GM19328 (cell line): ENCODE measurements around the gene CPVL.

Experiments
- ATAC-seq: cut with Tn5 transposase; IDR thresholded peaks from one replicate; pipeline ENCODE4 v1.9.1; 2021; ENCODE audit warnings: mild to moderate bottlenecking, moderate library complexity; ENCODE audit not compliant: unreplicated experiment

CPVL gene

DNA sequence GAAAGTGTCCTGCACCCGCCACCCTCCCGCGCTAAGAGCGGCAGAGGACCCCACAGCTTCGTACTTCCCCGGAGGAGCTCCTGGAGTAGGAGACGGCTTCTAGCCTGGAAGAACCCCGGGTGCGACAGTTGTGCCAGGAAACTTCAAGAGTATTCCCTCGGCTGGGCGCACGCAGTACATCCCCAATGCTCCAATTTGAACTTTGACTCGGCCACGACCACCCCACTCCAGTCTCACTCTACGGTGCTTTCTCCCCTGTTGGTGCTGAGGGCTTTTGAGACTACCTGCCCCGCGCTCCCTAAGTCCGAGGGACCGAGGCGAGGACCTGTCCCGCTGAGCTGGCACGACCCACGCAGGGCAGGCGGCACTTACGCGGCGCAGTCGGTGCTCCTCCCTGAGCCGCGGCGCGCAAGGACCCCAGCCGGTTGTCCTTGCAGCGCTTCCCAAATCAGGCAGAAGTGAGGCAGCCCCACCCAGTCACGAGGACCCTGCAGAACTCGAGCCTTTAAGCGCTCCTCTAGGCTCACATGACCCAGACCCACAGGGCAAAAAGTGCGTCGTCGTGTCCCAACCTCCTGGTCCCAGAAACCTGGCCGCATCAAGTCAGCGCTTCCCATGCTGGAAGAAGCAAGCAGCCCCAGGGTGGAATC, at the start of gene CPVL:
CPVL (minus strand) TSS at position 481 of the 650 bp plus-strand sequence. CDS start 25,476 bp downstream, outside the sequence.
- ATAC-seq: no peak

DNA sequence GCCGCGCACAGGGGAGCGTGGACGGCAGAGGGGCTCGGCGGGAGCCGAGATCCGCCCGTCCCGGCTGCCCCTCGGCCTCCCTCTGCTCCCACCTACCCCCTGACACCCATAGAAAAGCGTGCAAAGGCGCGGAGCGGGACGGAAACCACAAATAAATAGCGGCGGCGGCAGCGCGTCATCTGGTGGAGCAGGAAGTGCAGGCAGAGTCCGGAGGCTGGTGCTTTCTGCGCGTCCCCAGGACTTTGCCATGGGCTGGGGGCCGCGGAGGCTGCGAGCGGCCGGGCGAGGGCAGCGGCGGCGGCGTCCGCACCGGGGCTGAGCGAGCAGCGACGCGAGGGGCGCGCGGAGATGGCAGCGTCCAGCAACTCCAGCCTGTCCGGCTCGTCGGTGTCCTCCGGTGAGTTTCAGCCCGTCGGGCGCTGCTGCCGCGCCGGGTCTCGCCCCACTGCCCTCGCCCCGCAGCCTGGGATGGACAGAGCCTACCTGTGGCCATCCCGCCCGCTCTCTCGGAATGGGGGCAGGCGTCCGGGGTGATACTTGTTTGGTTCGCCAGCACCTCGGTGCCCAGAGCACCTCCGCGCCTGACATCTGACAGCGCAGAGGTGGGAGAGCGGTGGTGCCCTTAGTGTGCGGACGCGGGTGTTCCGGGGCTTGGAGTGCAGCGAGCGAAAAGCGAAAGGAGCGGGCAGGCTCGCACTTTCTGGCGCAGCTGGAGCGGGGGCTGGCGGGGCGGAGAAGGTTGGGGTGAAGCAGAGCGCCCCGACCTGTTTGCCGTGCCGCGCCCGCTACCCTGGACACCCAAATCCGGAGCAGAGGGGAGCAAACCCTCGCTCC, 48.5 kb upstream of the CPVL start, which contains the start of gene CHN2:
CHN2 (plus strand) TSS at position 182 of the 834 bp plus-strand sequence.
- ATAC-seq: no peak

DNA sequence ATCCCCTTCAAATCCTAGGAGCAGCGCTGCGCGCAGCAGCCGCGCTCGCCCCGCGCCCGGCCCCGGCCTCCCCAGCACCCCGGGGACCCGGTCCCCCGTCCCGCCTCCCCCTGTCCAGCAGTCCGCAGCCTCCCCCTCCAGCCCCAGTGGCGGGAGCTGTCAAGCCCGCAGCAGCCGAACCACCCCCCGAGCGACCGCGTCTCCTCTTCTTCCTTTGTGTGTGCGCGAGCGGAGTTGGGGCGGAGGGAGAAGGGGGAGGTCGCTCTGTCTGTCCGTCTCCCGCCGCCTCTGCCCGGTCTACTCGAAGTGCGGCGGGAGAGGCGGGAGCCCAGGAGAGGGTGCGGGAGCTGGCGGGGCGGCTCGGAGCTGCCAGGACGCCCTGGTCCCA, 47.9 kb upstream of the CPVL start:
- no peak for ATAC-seq

- ATAC-seq: no peak
Observed at GRCh38 chr7:29193316-29194205, 47.2 kb upstream of the CPVL start.

DNA sequence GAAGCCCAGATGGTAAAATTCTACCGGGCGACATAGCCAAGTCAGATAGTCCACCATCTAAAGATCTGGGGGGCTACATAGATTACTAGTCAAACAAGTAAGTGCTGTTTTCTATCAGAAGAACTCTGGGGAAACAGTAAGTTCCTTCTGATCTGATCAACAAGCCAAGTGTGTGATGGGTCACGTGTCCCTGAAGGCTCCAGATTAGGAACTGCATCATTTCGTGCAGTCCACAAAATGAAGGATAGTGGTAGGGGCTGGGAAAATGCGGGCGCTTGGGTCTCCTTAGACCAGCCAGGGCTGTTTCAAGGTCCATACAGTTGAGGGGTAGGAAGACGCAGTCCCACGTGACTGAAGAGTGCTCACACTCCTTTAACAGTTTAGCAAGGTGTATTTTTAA, 46.5 kb upstream of the CPVL start:
- ATAC-seq: no peak

DNA sequence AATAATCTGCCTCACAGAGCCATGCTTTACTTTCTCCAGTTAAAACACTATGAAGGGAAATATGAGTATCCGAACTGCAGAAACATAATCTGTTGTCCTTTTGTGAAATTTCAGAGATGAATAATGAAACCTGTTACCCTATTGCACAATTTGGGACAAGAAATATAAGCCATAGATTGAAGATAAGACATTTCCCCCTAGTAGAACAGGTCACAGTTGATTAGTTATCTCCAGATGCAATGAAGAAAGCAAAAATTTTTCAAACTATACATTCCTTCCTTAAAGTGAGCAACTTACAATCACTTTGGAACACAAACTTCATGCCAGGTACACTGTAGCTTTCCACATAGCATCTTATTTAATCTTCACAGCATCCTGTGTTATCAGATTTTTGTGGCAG, 46.0 kb upstream of the CPVL start:
- ATAC-seq: no peak

GRCh38 chr7:29190349-29191045, 44.2 kb upstream of the CPVL start:
- ATAC-seq: no peak

- ATAC-seq: no peak
Observed at GRCh38 chr7:29189743-29190201, 43.4 kb upstream of the CPVL start.

- ATAC-seq: no peak
Observed at GRCh38 chr7:29185613-29186012, 39.3 kb upstream of the CPVL start.

DNA sequence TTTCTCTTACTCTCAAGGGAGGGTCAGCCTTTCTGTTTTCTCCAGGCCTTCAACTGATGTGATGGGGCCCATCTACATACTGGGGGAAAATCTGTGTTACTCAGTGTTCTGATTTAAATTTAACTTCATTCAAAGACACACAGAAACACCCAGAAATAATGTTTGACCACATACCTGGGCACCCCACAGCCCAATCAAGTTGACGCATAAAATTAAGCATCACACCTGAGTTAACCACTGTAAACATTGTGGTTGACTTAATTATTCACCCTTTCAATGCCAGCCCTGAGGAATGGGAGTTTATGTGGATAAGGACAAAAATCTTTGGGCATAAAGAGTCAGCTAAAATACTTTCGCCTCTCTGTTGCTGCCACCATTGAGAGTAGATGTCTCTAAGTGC, 38.3 kb upstream of the CPVL start:
- ATAC-seq: no peak

- no peak for ATAC-seq
Observed at GRCh38 chr7:29179115-29179514, 32.8 kb upstream of the CPVL start.

DNA sequence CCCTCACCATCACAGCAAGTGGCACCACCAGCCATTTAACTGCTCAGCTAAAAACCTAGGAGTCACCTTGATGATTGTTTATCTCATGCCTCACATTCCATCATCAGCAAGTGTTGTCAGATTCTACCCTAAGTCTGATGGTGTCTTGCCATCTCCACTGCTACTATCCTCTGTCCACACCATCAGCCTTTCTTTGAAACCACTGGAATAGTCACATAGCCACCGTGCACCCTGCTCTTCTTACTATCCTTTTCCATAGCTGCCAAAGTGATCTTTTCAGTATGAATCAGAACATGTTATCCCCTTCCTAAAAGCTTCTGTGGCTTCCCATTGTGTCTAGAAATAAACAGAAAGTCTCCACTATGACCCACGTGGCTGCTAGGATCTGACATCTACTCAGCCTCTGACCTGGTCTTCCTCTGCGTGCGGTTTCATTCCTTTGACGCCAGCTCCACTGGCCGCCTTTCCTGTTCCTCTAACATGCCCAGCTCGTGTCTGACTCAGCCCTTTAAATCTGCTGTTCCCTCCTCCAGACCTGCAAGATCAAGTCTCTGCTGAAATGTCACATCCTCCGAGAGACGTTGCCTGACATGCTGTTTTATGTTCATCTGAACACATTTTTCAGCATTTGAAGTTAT, 31.7 kb upstream of the CPVL start:
- ATAC-seq: no peak

DNA sequence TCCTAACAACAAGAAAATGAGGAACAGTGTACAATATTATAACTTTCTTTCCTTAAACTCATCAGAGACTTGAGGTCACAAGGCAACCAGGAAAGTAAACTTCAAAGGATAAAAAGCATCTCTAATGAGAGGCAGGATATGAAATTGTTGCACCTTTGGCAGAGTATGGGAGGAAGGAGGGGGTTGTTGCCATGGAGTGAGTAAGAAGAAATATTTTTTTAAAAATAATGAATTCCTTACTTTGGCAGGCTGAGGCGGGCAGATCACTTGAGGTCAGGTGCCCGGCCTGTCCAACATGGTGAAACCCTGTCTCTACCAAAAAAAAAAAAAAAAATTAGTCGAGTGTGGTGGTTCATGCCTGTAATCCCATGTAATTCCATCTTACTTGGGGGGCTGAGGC, 27.1 kb upstream of the CPVL start:
- ATAC-seq: no peak

- no peak for ATAC-seq
Observed at GRCh38 chr7:29170781-29171180, 24.4 kb upstream of the CPVL start.

DNA sequence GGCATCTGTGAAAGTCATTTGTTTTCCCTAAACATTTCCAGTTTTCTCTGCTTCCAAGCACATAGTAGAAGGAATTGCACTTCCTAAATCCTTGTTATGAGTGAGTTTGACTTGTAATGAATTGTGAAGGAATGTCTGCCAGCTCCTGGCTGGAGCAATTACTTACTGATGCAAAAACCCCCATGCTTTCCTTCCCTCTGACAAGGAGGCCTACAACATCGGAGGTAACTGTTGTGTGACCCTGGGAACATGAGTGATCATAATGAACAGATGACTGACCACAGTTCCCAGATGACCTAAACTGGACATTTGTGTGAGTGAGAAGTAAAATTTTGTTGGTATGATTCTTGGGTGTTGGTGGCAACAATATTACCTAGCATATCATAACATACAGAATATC, 21.4 kb upstream of the CPVL start:
- no peak for ATAC-seq

DNA sequence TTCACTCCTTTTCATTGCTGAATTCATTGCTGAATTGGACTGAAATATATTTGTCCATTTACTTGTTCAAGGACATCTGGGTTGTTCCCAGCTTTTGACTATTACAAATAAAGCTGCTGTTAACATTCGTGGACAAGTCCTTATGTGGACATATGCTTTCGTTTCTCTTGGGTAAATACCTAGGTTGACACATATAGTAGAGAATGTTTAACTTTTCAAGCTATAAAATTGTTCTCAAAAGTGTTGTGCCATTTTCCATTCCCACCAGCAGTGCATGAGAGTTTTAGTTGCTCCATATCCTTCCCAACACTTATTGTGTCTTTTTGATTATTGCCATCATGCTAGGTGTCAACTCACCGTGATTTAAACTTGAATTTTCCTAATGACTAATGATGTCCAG, 17.5 kb upstream of the CPVL start:
- ATAC-seq: no peak

DNA sequence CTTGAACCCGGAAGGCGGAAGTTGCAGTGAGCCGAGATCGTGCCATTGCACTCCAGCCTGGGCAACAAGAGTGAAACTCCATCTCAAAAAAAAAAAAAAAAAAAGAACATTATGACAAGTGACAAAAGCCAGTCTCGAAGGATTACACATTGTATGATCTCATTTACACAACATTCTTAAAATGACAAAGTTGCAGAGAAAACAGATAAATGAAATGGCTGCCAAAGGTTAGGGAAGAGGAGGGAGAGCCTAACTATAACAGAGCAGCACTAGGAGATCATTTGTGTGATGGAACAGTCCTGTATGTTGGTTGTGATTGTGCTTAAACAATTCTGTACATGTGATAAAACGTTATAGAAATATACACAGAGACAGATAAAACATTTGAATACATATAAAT, 16.2 kb upstream of the CPVL start:
- no peak for ATAC-seq

DNA sequence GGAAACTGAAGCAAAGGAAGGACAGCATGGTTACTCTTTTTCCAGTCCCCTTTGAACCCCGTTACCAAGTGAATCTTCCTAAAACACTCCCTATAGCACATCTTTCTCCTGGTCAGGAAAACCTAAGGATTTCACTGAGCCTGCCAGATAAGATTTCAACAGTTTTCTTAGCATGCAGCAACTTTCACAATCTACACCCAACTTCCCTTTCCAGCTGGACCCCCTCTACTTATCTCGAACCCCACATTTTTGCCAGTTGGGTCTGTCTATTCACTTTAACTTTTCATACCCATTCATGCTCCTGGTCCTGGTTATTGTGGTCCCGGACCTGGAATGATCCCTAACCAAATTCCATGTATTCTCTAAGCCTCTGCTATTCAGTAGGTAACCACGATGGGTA, 14.9 kb upstream of the CPVL start:
- ATAC-seq: no peak

DNA sequence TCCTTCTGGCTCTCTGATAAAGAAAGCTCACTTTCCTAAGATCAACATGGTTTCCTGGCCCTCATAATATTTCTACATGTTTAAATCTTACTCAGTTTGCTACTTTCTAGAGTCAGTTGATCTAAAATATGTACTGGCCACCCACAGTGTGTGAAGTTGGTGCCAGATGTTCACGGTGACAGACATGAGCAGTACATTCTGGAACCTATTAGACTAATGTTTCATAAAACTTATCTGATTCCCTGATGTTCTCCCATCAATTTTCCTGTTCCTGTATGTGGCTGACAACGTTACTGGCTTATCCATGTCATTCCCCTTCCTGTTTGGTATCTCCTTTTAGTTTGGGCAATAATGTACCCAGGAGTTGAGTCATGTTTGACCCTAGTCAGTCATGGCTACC, 13.7 kb upstream of the CPVL start:
- ATAC-seq: no peak

DNA sequence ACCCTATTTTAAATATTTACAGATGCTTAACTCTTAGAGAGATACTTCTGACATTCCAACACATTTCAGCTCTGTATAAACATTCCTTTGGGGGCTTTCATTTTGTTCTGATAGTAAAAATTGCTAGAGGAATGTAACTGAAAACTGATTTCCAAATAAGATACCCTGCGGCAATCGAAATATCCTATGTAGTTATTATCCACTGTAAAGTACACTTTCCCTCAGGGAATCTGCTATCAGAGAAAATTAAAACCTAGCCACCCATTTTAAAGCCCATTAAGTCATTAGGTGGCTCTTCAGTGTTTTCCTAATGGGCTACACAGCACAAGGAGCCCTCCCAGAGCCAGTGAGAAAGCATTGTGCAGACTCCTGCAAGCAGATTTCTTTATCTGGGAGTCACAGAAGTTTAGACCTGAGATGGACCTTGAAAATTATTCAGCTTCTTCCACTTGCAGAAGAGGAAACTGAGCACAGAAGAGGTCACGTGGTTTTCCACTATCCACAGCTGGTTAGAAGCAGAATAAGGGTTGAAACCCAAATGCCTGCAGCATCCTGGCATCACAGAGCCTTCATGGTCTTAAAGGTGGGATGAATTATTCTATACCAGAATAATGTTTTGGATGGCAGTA, 12.6 kb upstream of the CPVL start:
- ATAC-seq: no peak
